Panc1 (cell line): ENCODE results near the gene FKBP1A. TPM values are rescaled to one million over a fixed set of nuclear protein-coding genes. Genes with fewer than 3 reads are reported as not detected.
"Not testable (repeated sequence)": the region's sequence is repeated elsewhere in the genome, so short reads cannot be mapped to it uniquely, and the experiment has no call there.

Experiments used
- ATAC-seq: fragments of 200-7000 bp; cut with Tn5 transposase; 2 replicates; pipeline ENCODE4 v1.9.1; 2020; ENCODE audit warnings: mild to moderate bottlenecking, moderate library complexity
- BruUV-seq: library from RNA; stranded (reverse); fragments of 400-500 nt; replicated peaks from 2 replicates; lab custom pipeline; 2021; lab: Mats Ljungman, UMichigan
- CTCF ChIA-PET: fragments of 300-600 bp; sonication (Branson Sonifier 250); formaldehyde crosslinking; loops from one replicate; lab custom pipeline; 2022; ENCODE audit warnings: antibody characterized with exemption; lab: Charles Lee
- POLR2A ChIA-PET: fragments of 300-600 bp; sonication (Branson Sonifier 250); formaldehyde crosslinking; loops from one replicate; lab custom pipeline; 2022; ENCODE audit warnings: antibody characterized with exemption; lab: Charles Lee
- DNase-seq: peaks from one replicate; pipeline ENCODE4 v3.0.0-alpha.2; 2010; ENCODE audit warnings: low read depth, low spot score
- H3K27ac ChIP-seq: 2 replicates; pipeline ENCODE4 v1.5.1; 2011; ENCODE audit warnings: mild to moderate bottlenecking, low read length, inconsistent platforms
- H3K27me3 ChIP-seq: fragments of 200-500 bp; sonication (Bioruptor generic); 2 replicates; pipeline ENCODE4 v1.6.0; 2014; ENCODE audit warnings: low read length, inconsistent platforms; ENCODE audit not compliant: control insufficient read depth, insufficient read depth
- H3K36me3 ChIP-seq: fragments of 200-500 bp; sonication (Bioruptor generic); 2 replicates; pipeline ENCODE4 v1.5.1; 2014; ENCODE audit warnings: inconsistent platforms, mild to moderate bottlenecking, low read length, moderate library complexity; ENCODE audit not compliant: control insufficient read depth, insufficient read depth
- H3K4me1 ChIP-seq: 2 replicates; pipeline ENCODE4 v1.5.1; 2011; ENCODE audit warnings: inconsistent platforms, mild to moderate bottlenecking, low read length, moderate library complexity; ENCODE audit not compliant: control insufficient read depth, insufficient read depth
- H3K4me3 ChIP-seq, 2 experiments: 2 replicates each; pipeline ENCODE4 v1.5.1; 2011 to 2012; ENCODE audit warnings: low read depth in 2 of 2, low read length in 2 of 2, mild to moderate bottlenecking in 2 of 2, inconsistent platforms in 1 of 2, moderate library complexity in 1 of 2
- H3K9me3 ChIP-seq: fragments of 200-500 bp; sonication (Bioruptor generic); 2 replicates; pipeline ENCODE4 v1.5.1; 2014; ENCODE audit warnings: low read depth, mild to moderate bottlenecking, inconsistent platforms, low read length, moderate library complexity; ENCODE audit not compliant: control insufficient read depth, insufficient read depth
- POLR2AphosphoS5 ChIP-seq: IDR thresholded peaks from 2 replicates; pipeline ENCODE4 v1.6.1; 2012; ENCODE audit warnings: mild to moderate bottlenecking, low read depth, low read length, moderate library complexity
- SIN3A ChIP-seq: IDR thresholded peaks from 2 replicates; pipeline ENCODE4 v1.6.1; 2012; ENCODE audit warnings: low read depth, mild to moderate bottlenecking, low read length, moderate library complexity, borderline replicate concordance; ENCODE audit not compliant: insufficient read depth
- TCF7L2 ChIP-seq: IDR thresholded peaks from 2 replicates; pipeline ENCODE4 v1.6.1; 2011; ENCODE audit warnings: mild to moderate bottlenecking, low read depth, low read length, inconsistent platforms
- in situ Hi-C: cut with HindIII; loops from 2 replicates; pipeline ENCODE4 v1.10.0; 2016; ENCODE audit warnings: low sequenced_read_pairs, low pct_unique_long_range_greater_than_20kb
- intact Hi-C: fragments of 100-400 bp; cut with micrococcal nuclease; formaldehyde crosslinking; loops from one replicate; pipeline ENCODE4 v1.10.0; 2022; ENCODE audit not compliant: unreplicated experiment
- total RNA-seq: library from RNA; stranded (reverse); gene quantifications from one replicate; pipeline ENCODE4 v1.2.1, GENCODE V29; 2021; ENCODE audit not compliant: unreplicated experiment
- TF ChIP-seq, protein P1 (sequence below): fragments of 450-650 bp; IDR thresholded peaks from 2 replicates; pipeline ENCODE4 v1.5.1; 2017; ENCODE audit warnings: mild to moderate bottlenecking
- TF ChIP-seq, protein P2 (sequence below), 2 experiments: IDR thresholded peaks; 2 replicates each; pipeline ENCODE4 v1.6.1; 2011 to 2012; ENCODE audit warnings: low read depth in 2 of 2, control low read depth in 1 of 2, low read length in 1 of 2, mild to moderate bottlenecking in 1 of 2, moderate library complexity in 1 of 2; ENCODE audit not compliant: insufficient read depth in 1 of 2

The FKBP1A gene
- total RNA-seq, 1 experiment from 2014 or later, result 695 TPM

DNA sequence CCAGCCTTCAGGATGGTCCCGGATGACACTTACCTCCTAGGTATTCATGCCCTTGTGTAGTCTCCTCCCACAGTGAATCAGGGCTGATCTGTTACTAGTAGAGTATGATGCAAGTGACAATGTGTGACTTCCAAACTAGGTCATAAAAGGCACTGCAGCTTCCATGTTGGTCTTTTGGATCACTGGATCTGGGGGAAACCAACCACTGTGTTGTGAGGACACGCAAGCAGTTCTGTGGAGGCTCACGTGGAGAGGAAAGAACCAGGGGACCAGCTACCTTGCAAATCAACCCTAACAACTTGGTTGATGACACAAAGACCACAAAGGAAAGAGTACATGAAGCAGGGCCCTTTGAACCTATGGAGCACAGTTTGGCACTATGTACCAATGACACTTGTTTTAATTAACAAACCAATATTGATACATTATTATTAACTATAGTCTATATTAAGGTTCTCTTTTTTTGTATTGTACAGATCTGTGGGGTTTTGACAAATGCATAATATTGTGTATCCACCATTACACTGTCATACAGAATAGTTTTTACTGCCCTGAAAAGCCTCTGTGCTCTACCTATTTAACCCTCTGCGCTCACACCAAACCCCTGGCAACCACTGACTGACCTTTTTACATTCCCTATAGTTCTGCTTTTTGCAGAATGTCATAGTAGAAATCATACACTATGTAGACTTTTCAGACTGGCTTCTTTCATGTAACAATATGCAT lies 47.7 kb downstream of the FKBP1A start:
- ATAC-seq (no peak), DNase-seq (no peak)
- Histone ChIP-seq H3K27me3 (no peaks in the 10 kb centered on the region), H3K36me3 (no peaks in the 10 kb centered on the region), H3K4me1 (peaks cover 14% of the 10 kb centered on the region), H3K9me3 (peaks cover 14% of the 10 kb centered on the region), H3K4me3 (no peak overlapping the region), H3K27ac (peak overlapping the region; percentile 49; the same call in 1 of the 2 replicates)
- ChIA-PET POLR2A (no interaction called here), CTCF (no interaction called here)
- BruUV-seq, result no TSS peak
- TF ChIP-seq, protein P1, sequence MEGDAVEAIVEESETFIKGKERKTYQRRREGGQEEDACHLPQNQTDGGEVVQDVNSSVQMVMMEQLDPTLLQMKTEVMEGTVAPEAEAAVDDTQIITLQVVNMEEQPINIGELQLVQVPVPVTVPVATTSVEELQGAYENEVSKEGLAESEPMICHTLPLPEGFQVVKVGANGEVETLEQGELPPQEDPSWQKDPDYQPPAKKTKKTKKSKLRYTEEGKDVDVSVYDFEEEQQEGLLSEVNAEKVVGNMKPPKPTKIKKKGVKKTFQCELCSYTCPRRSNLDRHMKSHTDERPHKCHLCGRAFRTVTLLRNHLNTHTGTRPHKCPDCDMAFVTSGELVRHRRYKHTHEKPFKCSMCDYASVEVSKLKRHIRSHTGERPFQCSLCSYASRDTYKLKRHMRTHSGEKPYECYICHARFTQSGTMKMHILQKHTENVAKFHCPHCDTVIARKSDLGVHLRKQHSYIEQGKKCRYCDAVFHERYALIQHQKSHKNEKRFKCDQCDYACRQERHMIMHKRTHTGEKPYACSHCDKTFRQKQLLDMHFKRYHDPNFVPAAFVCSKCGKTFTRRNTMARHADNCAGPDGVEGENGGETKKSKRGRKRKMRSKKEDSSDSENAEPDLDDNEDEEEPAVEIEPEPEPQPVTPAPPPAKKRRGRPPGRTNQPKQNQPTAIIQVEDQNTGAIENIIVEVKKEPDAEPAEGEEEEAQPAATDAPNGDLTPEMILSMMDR, result no peak
- TF ChIP-seq TCF7L2 (no peak), POLR2AphosphoS5 (0 out of 2 replicates have a peak, but pooled peaks have one; percentile 15)
- intact Hi-C loops, result no loop called here
- in situ Hi-C loops, result no loop called here

DNA sequence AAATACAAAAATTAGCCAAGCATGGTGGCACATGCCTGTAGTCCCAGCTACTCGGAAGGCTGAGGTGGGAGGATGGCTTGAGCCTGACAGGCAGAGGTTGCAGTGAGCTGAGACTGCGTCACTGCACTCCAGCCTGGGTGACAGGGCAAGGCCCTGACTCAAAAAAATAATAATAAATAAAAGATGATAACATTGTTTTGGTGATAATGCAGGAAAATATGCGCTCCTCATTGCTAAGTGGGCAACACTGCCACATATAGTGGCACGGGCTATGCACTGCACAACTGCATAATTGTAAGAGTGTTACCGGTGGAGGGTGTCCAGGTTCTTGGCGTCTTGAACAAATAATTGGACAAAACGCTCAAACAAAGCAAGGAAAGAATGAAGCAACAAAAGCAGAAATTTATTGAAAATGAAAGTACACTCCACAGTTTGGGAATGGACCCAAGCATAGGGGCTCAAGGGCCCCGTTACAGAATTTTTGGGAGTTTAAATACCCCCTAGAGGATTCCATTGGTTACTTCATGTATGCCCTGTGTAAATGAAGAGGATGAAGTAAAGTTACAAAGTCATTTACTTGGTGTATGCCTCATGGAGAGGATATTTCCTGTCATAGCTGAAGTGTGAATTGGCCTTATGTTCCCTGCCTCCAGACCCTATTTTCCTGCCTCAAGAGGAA lies 49.3 kb downstream of the FKBP1A start:
- peaks cover 11% of the 10 kb centered on the region for H3K9me3 ChIP-seq
- DNase-seq, BruUV-seq, intact Hi-C loops, POLR2A ChIA-PET, in situ Hi-C loops, H3K4me3 ChIP-seq, CTCF ChIA-PET, H3K36me3 ChIP-seq, H3K27me3 ChIP-seq, ATAC-seq: not testable (repeated sequence)
- H3K4me1 ChIP-seq, result peaks cover 14% of the 10 kb centered on the region
- H3K27ac ChIP-seq, result peak overlapping the region; percentile 59; the same call in 1 of the 2 replicates

DNA sequence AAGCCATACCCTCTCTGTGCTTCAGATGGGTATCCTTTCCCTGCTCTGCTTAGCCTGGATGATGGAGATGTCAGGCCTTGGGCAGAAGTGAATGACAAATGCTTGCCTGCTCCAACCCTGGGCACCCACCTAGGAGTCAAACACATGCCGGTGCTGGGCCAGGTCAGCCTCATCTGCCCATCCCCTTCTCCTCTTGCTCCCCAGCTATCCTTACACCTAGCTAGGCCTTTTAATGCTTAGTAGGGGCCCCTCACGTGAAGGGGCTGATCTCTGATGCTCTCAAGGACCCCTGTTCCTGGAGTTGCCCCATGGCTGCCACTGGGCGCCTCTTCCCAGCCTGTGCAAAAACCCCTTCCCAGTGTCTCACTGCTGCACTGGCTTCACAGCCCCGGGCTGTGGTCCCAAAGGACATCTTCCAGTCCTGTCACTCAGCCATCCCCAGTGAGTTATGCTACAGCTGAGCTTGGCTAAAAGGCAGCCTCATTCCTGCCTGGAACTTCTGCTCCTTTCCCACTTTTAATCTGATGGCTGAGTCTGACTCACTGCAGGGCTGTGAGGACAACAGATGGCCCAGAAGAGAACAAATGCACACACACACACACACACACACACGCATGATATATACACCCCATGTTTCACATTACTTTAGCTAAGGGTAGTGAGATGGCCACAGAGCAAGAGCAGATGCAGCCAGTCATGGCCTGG lies 51.1 kb downstream of the FKBP1A start:
- POLR2A ChIA-PET, result no interaction called here
- ATAC-seq, result peak; percentile 49
- intact Hi-C loops (no loop called here), in situ Hi-C loops (no loop called here)
- CTCF ChIA-PET, result interaction anchor here (0.5 kb wide), 1 partner anchor 572 kb away, joined by 6 read pairs; no protein-coding TSS in a partner anchor
- Histone ChIP-seq H3K36me3 (no peaks in the 10 kb centered on the region), H3K27me3 (no peaks in the 10 kb centered on the region), H3K4me1 (peaks cover 21% of the 10 kb centered on the region), H3K9me3 (peaks cover 3% of the 10 kb centered on the region), H3K4me3 (no peak overlapping the region), H3K27ac (peak overlapping the region; percentile 3; the same call in 1 of the 2 replicates)
- no TSS peak for BruUV-seq
- no peak for DNase-seq
- TF ChIP-seq, protein P2, sequence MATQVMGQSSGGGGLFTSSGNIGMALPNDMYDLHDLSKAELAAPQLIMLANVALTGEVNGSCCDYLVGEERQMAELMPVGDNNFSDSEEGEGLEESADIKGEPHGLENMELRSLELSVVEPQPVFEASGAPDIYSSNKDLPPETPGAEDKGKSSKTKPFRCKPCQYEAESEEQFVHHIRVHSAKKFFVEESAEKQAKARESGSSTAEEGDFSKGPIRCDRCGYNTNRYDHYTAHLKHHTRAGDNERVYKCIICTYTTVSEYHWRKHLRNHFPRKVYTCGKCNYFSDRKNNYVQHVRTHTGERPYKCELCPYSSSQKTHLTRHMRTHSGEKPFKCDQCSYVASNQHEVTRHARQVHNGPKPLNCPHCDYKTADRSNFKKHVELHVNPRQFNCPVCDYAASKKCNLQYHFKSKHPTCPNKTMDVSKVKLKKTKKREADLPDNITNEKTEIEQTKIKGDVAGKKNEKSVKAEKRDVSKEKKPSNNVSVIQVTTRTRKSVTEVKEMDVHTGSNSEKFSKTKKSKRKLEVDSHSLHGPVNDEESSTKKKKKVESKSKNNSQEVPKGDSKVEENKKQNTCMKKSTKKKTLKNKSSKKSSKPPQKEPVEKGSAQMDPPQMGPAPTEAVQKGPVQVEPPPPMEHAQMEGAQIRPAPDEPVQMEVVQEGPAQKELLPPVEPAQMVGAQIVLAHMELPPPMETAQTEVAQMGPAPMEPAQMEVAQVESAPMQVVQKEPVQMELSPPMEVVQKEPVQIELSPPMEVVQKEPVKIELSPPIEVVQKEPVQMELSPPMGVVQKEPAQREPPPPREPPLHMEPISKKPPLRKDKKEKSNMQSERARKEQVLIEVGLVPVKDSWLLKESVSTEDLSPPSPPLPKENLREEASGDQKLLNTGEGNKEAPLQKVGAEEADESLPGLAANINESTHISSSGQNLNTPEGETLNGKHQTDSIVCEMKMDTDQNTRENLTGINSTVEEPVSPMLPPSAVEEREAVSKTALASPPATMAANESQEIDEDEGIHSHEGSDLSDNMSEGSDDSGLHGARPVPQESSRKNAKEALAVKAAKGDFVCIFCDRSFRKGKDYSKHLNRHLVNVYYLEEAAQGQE (IDR thresholded peaks at IDR 0.05; ENCODE audit: insufficient read depth in 1 of 2, low read depth in 2 of 2, low read length in 1 of 2), result no peak
- TF ChIP-seq TCF7L2 (no peak), SIN3A (no peak), POLR2AphosphoS5 (no peak)
- TF ChIP-seq, protein P1, result no peak
